Endothelial cell of umbilical vein (primary cell): ENCODE results near the gene PRR14. TPM values are rescaled to one million over a fixed set of nuclear protein-coding genes. Genes with fewer than 3 reads are reported as not detected.

Source experiments
- BruUV-seq: library from RNA; stranded (reverse); fragments of 400-500 nt; replicated peaks from 2 replicates; lab custom pipeline; 2021; lab: Mats Ljungman, UMichigan
- CTCF ChIA-PET: fragments of 300-600, 350-600 bp; sonication (Branson Sonifier 250); formaldehyde crosslinking; loops from one replicate; lab custom pipeline; 2021; ENCODE audit warnings: antibody characterized with exemption, inconsistent platforms; lab: Charles Lee
- POLR2A ChIA-PET: fragments of 300-600, 350-600 bp; sonication (Branson Sonifier 250); formaldehyde crosslinking; loops from one replicate; lab custom pipeline; 2021; ENCODE audit warnings: antibody characterized with exemption, inconsistent platforms; lab: Charles Lee
- DNase-seq: peaks from one replicate; pipeline ENCODE4 v3.0.0-alpha.2; 2011; ENCODE audit warnings: low read depth, low spot score
- FAIRE-seq: peaks from 2 replicates; lab custom pipeline; 2011; peaks lifted over from hg19 to GRCh38; lab: Jason Lieb, UNC
- H2AFZ ChIP-seq: 2 replicates; pipeline ENCODE4 v1.6.0; 2012; ENCODE audit warnings: low read depth, low read length, control low read depth, inconsistent platforms
- H3K27ac ChIP-seq: 2 replicates; pipeline ENCODE4 v1.5.1; 2011; ENCODE audit warnings: low read depth, mild to moderate bottlenecking, control low read depth, low read length, moderate library complexity; ENCODE audit not compliant: insufficient read depth
- H3K27me3 ChIP-seq, 2 experiments: 2 replicates each; pipeline versions ENCODE4 v1.6.0 to v1.6.1; 2011; ENCODE audit warnings: low read length in 2 of 2, mixed read lengths in 1 of 2; ENCODE audit not compliant: control insufficient read depth in 2 of 2, insufficient read depth in 2 of 2
- H3K36me3 ChIP-seq, 2 experiments: 2 replicates in 1 of 2; 3 replicates in 1 of 2; pipeline ENCODE4 v1.5.1; 2011; ENCODE audit warnings: low read length in 2 of 2, mild to moderate bottlenecking in 1 of 2, moderate library complexity in 1 of 2; ENCODE audit not compliant: control insufficient read depth in 2 of 2, insufficient read depth in 2 of 2; ENCODE audit errors: extremely low read depth in 1 of 2
- H3K4me1 ChIP-seq: 3 replicates; pipeline ENCODE4 v1.5.1; 2011; ENCODE audit warnings: mild to moderate bottlenecking, low read length; ENCODE audit not compliant: control insufficient read depth, insufficient read depth; ENCODE audit errors: extremely low read depth
- H3K4me2 ChIP-seq: 2 replicates; pipeline ENCODE4 v1.6.1; 2011; ENCODE audit warnings: low read length, control low read depth, mixed read lengths; ENCODE audit not compliant: insufficient read depth
- H3K4me3 ChIP-seq, 3 experiments: fragments of 200-600 bp in 1 of 3; sonication (generic), shearing (Covaris generic) in 1 of 3; replicated peaks in 1 of 3; 2 replicates each; pipeline ENCODE4 v1.5.1; 2011 to 2016; ENCODE audit warnings: control low read depth in 3 of 3, low read length in 3 of 3, mild to moderate bottlenecking in 2 of 3, inconsistent platforms in 1 of 3, low read depth in 1 of 3, moderate library complexity in 1 of 3; ENCODE audit not compliant: insufficient read depth in 1 of 3
- H3K79me2 ChIP-seq: 2 replicates; pipeline ENCODE4 v1.6.0; 2012; ENCODE audit warnings: low read length, inconsistent platforms; ENCODE audit not compliant: control insufficient read depth, insufficient read depth
- H3K9ac ChIP-seq: replicated peaks from 2 replicates; pipeline ENCODE3; 2011; ENCODE audit warnings: low read length, control low read depth; ENCODE audit not compliant: insufficient read depth; ENCODE audit errors: extremely low read depth
- H3K9me1 ChIP-seq: replicated peaks from 3 replicates; pipeline ENCODE4 v1.6.0; 2011; ENCODE audit warnings: mild to moderate bottlenecking, low read length; ENCODE audit not compliant: control insufficient read depth, insufficient read depth; ENCODE audit errors: extremely low read depth
- H3K9me3 ChIP-seq: replicated peaks from 2 replicates; pipeline ENCODE4 v1.5.1; 2012; ENCODE audit warnings: low read length, inconsistent platforms; ENCODE audit not compliant: control insufficient read depth, insufficient read depth
- H4K20me1 ChIP-seq: replicated peaks from 2 replicates; pipeline ENCODE3; 2011; ENCODE audit warnings: mild to moderate bottlenecking, low read length; ENCODE audit not compliant: control insufficient read depth, insufficient read depth; ENCODE audit errors: extremely low read depth
- CTCF ChIP-seq, 2 donors: IDR thresholded peaks; 1 replicate in 1 of 2; 2 replicates in 1 of 2; pipeline ENCODE4 v1.5.1; 2011; ENCODE audit warnings: low read length in 2 of 2, mild to moderate bottlenecking in 2 of 2, moderate library complexity in 2 of 2, control low read depth in 1 of 2, inconsistent platforms in 1 of 2, low read depth in 1 of 2; ENCODE audit not compliant: insufficient read depth in 1 of 2; ENCODE audit errors: extremely low read depth in 1 of 2
- EZH2 ChIP-seq: IDR thresholded peaks from 2 replicates; pipeline ENCODE4 v1.6.1; 2012; ENCODE audit warnings: borderline replicate concordance, low read depth, mild to moderate bottlenecking, moderate library complexity, low read length, inconsistent platforms; ENCODE audit not compliant: severe bottlenecking
- FOS ChIP-seq: IDR thresholded peaks from 2 replicates; pipeline ENCODE4 v1.6.1; 2011; ENCODE audit warnings: mild to moderate bottlenecking, low read length, moderate library complexity, borderline replicate concordance; ENCODE audit not compliant: insufficient read depth
- GATA2 ChIP-seq: IDR thresholded peaks from 2 replicates; pipeline ENCODE4 v1.7.0; 2011; ENCODE audit warnings: low read depth, mild to moderate bottlenecking, moderate library complexity, mixed read lengths, low read length; ENCODE audit not compliant: insufficient read length, insufficient read depth
- JUN ChIP-seq: IDR thresholded peaks from 2 replicates; pipeline ENCODE4 v1.6.1; 2011; ENCODE audit warnings: borderline replicate concordance, low read depth; ENCODE audit not compliant: insufficient read length, insufficient read depth
- MYC ChIP-seq: IDR thresholded peaks from one replicate; pipeline ENCODE4 v1.6.1; 2011; ENCODE audit warnings: mild to moderate bottlenecking, low read depth, low read length
- POLR2A ChIP-seq: IDR thresholded peaks from 2 replicates; pipeline ENCODE4 v1.6.1; 2012; ENCODE audit warnings: low read depth, mild to moderate bottlenecking, control low read depth, low read length
- POLR2AphosphoS5 ChIP-seq: IDR thresholded peaks from 2 replicates; pipeline ENCODE4 v1.6.1; 2012; ENCODE audit warnings: low read depth, mild to moderate bottlenecking, control low read depth, low read length, moderate library complexity; ENCODE audit not compliant: insufficient read depth
- dilution Hi-C: fragments of 300-500 bp; cut with MboI; formaldehyde crosslinking; loops from one replicate; pipeline ENCODE4 v1.15.0; 2019; ENCODE audit warnings: low sequenced_read_pairs; ENCODE audit not compliant: extremely low pct_ligation_motif_present
- intact Hi-C: fragments of 100-400 bp; cut with micrococcal nuclease; formaldehyde crosslinking; loops from one replicate; pipeline ENCODE4 v1.10.0; 2022
- polyA plus RNA-seq, 4 experiments: library from polyadenylated mRNA; depleted of rRNA in 3 of 4; stranded (reverse) in 3 of 4; unstranded in 1 of 4; fragments of >200 nt; gene quantifications; 2 replicates each; pipeline versions ENCODE4 v1.2.1 to v1.2.3, GENCODE V29; 2011 to 2012; ENCODE audit warnings: missing spikeins in 1 of 4
- total RNA-seq: library from RNA; stranded (reverse); gene quantifications from 2 replicates; pipeline ENCODE4 v1.2.3, GENCODE V29; 2021
- TF ChIP-seq, protein P1 (sequence below): IDR thresholded peaks from 2 replicates; pipeline ENCODE4 v1.6.1; 2011; ENCODE audit not compliant: insufficient read depth, insufficient read length

PRR14 gene
- total and polyA plus RNA-seq, 2 donors (not counting 3 experiments of a cell fraction or from before 2014, with no cell fraction given) = 17.0 to 70.0 TPM

DNA sequence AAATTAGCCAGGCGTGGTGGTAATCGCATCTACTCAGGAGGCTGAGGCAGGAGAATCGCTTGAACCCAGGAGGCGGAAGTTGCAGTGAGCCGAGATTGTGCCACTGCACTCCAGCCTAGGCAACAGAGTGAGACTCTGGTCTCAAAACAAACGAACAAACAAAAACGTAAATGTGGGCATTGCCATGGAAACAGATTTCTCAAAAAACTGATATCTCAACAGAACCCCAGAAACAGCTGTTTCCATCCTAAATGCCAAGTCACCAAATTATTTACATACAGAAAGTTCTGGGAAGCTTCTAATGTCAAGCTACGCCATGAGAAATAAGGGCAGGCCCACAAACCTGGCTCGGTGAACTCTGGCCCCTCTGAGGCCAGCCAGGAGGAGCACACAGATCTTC, 24.5 kb upstream of the PRR14 start:
- intact Hi-C loops (no loop called here), dilution Hi-C loops (no loop called here)
- Histone ChIP-seq H3K27me3 (peaks cover 9 to 12% of the 10 kb centered on the region in 2 experiments), H3K4me2 (no peak overlapping the region), H3K9me1 (no peaks in the 10 kb centered on the region), H3K9ac (no peak overlapping the region), H3K79me2 (no peaks in the 10 kb centered on the region), H3K36me3 (no peaks in the 10 kb centered on the region), H4K20me1 (no peaks in the 10 kb centered on the region), H3K4me3 (no peak overlapping the region), H3K4me1 (no peaks in the 10 kb centered on the region), H3K27ac (no peak overlapping the region), H2AFZ (no peak overlapping the region), H3K9me3 (no peaks in the 10 kb centered on the region)
- ChIA-PET CTCF (interaction anchor here (0.6 to 1.9 kb wide), 6 partner anchors 11 to 1740 kb away, joined by 3 to 9 read pairs (median 3); no protein-coding TSS in a partner anchor), POLR2A (no interaction called here)
- TF ChIP-seq, protein P1, sequence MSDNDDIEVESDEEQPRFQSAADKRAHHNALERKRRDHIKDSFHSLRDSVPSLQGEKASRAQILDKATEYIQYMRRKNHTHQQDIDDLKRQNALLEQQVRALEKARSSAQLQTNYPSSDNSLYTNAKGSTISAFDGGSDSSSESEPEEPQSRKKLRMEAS = no peak
- TF ChIP-seq POLR2A = no peak
- TF ChIP-seq POLR2AphosphoS5 = no peak
- no peak for TF ChIP-seq CTCF (IDR thresholded peaks at IDR 0.05; ENCODE audit: extremely low read depth in 1 of 2, insufficient read depth in 1 of 2, low read depth in 1 of 2, low read length in 2 of 2)
- TF ChIP-seq GATA2 = no peak
- no peak for TF ChIP-seq EZH2
- no peak for TF ChIP-seq JUN
- TF ChIP-seq FOS = no peak
- TF ChIP-seq MYC = no peak
- no peak for DNase-seq
- BruUV-seq = no TSS peak
- FAIRE-seq = no peak
